Heart left ventricle (tissue), 16 donors: ENCODE results near the gene TMEM120B. TPM values are rescaled to one million over a fixed set of nuclear protein-coding genes. Genes with fewer than 3 reads are reported as not detected.
A peak's percentile ranks its signal among the peaks of the same experiment; 100 is the strongest.
"Not testable (repeated sequence)": the region's sequence is repeated elsewhere in the genome, so short reads cannot be mapped to it uniquely, and the experiment has no call there.

Experiments
- ATAC-seq, 4 donors: fragments of 200-7000 bp; cut with Tn5 transposase; one replicate each; pipeline ENCODE4 v1.9.1; 2020 to 2022; ENCODE audit warnings: moderate library complexity in 4 of 4, mild to moderate bottlenecking in 3 of 4, moderate number of reproducible peaks in 1 of 4
- DNase-seq, 5 donors: peaks; one replicate each; pipeline ENCODE4 v3.0.0-alpha.2; 2020
- H3K27ac ChIP-seq, 12 donors: fragments of 200-600 bp; sonication (generic) in 4 of 12; one replicate each; pipeline versions ENCODE4 v1.5.0 to v1.8.0; 2016 to 2022; ENCODE audit warnings: mild to moderate bottlenecking in 2 of 12
- H3K27me3 ChIP-seq, 9 donors: fragments of 200-600 bp; sonication (generic) in 2 of 9; one replicate each; pipeline versions ENCODE4 v1.5.1 to v1.8.0; 2016 to 2022; ENCODE audit warnings: mild to moderate bottlenecking in 3 of 9
- H3K36me3 ChIP-seq, 9 donors: fragments of 200-600 bp; sonication (generic) in 2 of 9; one replicate each; pipeline versions ENCODE4 v1.5.0 to v1.8.0; 2018 to 2022; ENCODE audit warnings: mild to moderate bottlenecking in 2 of 9
- H3K4me1 ChIP-seq, 12 donors: fragments of 200-600 bp; sonication (generic) in 4 of 12; one replicate each; pipeline versions ENCODE4 v1.5.0 to v1.8.0; 2016 to 2022; ENCODE audit warnings: mild to moderate bottlenecking in 3 of 12
- H3K4me3 ChIP-seq, 12 donors: fragments of 200-600 bp; sonication (generic) in 4 of 12; one replicate each; pipeline versions ENCODE4 v1.5.0 to v1.8.0; 2017 to 2022; ENCODE audit warnings: mild to moderate bottlenecking in 9 of 12, moderate library complexity in 4 of 12
- H3K9me3 ChIP-seq, 12 donors: fragments of 200-600 bp; sonication (generic) in 4 of 12; one replicate each; pipeline versions ENCODE4 v1.5.0 to v1.8.0; 2016 to 2022; ENCODE audit warnings: mild to moderate bottlenecking in 1 of 12
- CTCF ChIP-seq, 12 donors: fragments of 200-600 bp; sonication (generic) in 4 of 12; IDR thresholded peaks; one replicate each; pipeline versions ENCODE4 v1.5.0 to v1.8.0; 2018 to 2022; ENCODE audit warnings: antibody characterized with exemption in 12 of 12, mild to moderate bottlenecking in 5 of 12
- POLR2A ChIP-seq, 2 donors: fragments of 450-650 bp; IDR thresholded peaks; one replicate each; pipeline ENCODE4 v1.6.1; 2017; ENCODE audit warnings: antibody characterized with exemption in 2 of 2, mild to moderate bottlenecking in 2 of 2, moderate library complexity in 2 of 2
- WGBS, 4 donors: extraction: QIAGEN DNeasy Blood & Tissue Kit in 2 of 4; methylation state at CpG; one replicate each; pipeline versions ENCODE4 v1.1.5 to v1.1.7; 2013 to 2018; 5-methylcytosine and 5-hydroxymethylcytosine counted together
- intact Hi-C, 10 donors: fragments of 100-400 bp; cut with DNase I; formaldehyde crosslinking; loops; one replicate each; pipeline versions ENCODE4 v1.11.1 to v1.14.2; 2022
- polyA plus RNA-seq, 2 donors: library from polyadenylated mRNA; stranded (reverse); fragments of 200-250 nt; gene quantifications; one replicate each; pipeline ENCODE4 v1.2.3, GENCODE V29; 2013
- total RNA-seq, 9 donors: library from RNA; depleted of rRNA in 2 of 9; stranded (reverse); fragments of >200 nt in 2 of 9; fragmentation: NEBNext Ultra II Directional in 3 of 9; extraction: Animal tissue kit (Norgen Biotek cat#: 25700) in 3 of 9; gene quantifications; one replicate each; pipeline versions ENCODE4 v1.1.0 to v1.2.4, GENCODE V29; 2016 to 2023
- donor health status: ischemic (EF 13 %, LVEDD 7.1; RV severe dilation, severe dysfunction).
- donor health status: healthy with polysubstance abuse.
- donor health status: DM: no; HTN: yes; CAD: no.
- donor health status: DM: no; HTN: no; CAD: no.
- donor health status: ischemic (EF 25% LVEDD 6.9; RV normal size, moderate dysfunction).
- donor health status: ischemic (EF 25% LVEDD 5.7; RV mildly dilated, moderate dysfunction).
- donor health status: healthy.
- donor health status: DM: yes; HTN: yes; CAD: no.
- donor health status: ischemic (EF 35%, LVEDD 5.7; RV mildly dilated, moderate dysfunction).
- donor health status: nonischemic (EF 11% LVEDD 7.7; RV severe dilation, severe dysfunction).
- donor health status: DM: yes; HTN: yes; CAD: no.
- donor health status: PGD.
- donor health status: ischemic (EF 29% LVEDD 5.4; RV normal size, mild dysfunction).
- donor health status: nonischemic (EF 23%, LVEDD 6.1; RV moderate dilation, normal function).

Gene TMEM120B
- total and polyA plus RNA-seq, 11 donors = 5.8 to 13.2 (median 7.6) TPM

- H3K27ac ChIP-seq = no peak overlapping the region
- 96 to 97% (median 97%) methylated on average over 12 of the region's 12 CpGs for WGBS, 4 donors
- H3K4me3 ChIP-seq = no peak overlapping the region
- H3K4me1 ChIP-seq = peaks cover 0 to 26% (median 10%) of the 10 kb centered on the region in 12 donors
- H3K9me3 ChIP-seq = no peaks in the 10 kb centered on the region
- H3K27me3 ChIP-seq = no peaks in the 10 kb centered on the region
- TF ChIP-seq CTCF (IDR thresholded peaks at IDR 0.05) (no peak), POLR2A (IDR thresholded peaks at IDR 0.05) (no peak)
- DNase-seq = no peak
- H3K36me3 ChIP-seq = peaks cover 0 to 11% (median 0%) of the 10 kb centered on the region in 9 donors
- intact Hi-C loops = loop anchor here in 1 of 10 donors (5.0 kb wide), 1 partner anchor 40 kb away; the partner anchor contains the start of gene TMEM120B
- ATAC-seq = no peak
These were observed 39.3 kb downstream of the TMEM120B start for GRCh38 chr12:121751749-121752351.

- H3K9me3 ChIP-seq = no peaks in the 10 kb centered on the region
- H3K27me3 ChIP-seq = no peaks in the 10 kb centered on the region
- no peak overlapping the region for H3K4me3 ChIP-seq
- peaks cover 0 to 21% (median 10%) of the 10 kb centered on the region in 12 donors for H3K4me1 ChIP-seq
- DNase-seq = peak; percentile 68 to 87 (median 71)
- peak; percentile 83 to 92 (median 88) for ATAC-seq
- intact Hi-C loops = loop anchor here in 1 of 10 donors (5.0 kb wide), 1 partner anchor 42 kb away; the partner anchor contains the start of gene TMEM120B
- TF ChIP-seq POLR2A (IDR thresholded peaks at IDR 0.05) = no peak
- no peak for TF ChIP-seq CTCF (IDR thresholded peaks at IDR 0.05)
- H3K36me3 ChIP-seq = peaks cover 0 to 11% (median 0%) of the 10 kb centered on the region in 9 donors
- H3K27ac ChIP-seq = peak overlapping the region in 11 of 12 donors; percentile 41 to 86 (median 71)
- 44 to 60% (median 51%) methylated on average over 9 to 12 of the region's 12 CpGs for WGBS, 4 donors
These were observed 41.3 kb downstream of the TMEM120B start for GRCh38 chr12:121753844-121754264.

GRCh38 chr12:121754836-121755235 is 42.3 kb downstream of the TMEM120B start:
- intact Hi-C loops = loop anchor here in 1 of 10 donors (5.0 kb wide), 1 partner anchor 43 kb away; the partner anchor contains the start of gene TMEM120B
- Histone ChIP-seq H3K4me1 (peaks cover 0 to 19% (median 10%) of the 10 kb centered on the region in 12 donors), H3K4me3 (no peak overlapping the region), H3K9me3 (no peaks in the 10 kb centered on the region), H3K27ac (peak overlapping the region in 7 of 12 donors; percentile 41 to 80 (median 72)), H3K36me3 (peaks cover 0 to 11% (median 0%) of the 10 kb centered on the region in 9 donors), H3K27me3 (no peaks in the 10 kb centered on the region)
- no peak for ATAC-seq
- no peak for DNase-seq
- WGBS, 4 donors = 93 to 98% (median 94%) methylated on average over 11 of the region's 11 CpGs
- TF ChIP-seq POLR2A (IDR thresholded peaks at IDR 0.05) (no peak), CTCF (IDR thresholded peaks at IDR 0.05) (no peak)

- intact Hi-C loops = no loop called here
- no peak for DNase-seq
- TF ChIP-seq CTCF (IDR thresholded peaks at IDR 0.05) = no peak
- H3K27me3 ChIP-seq = no peaks in the 10 kb centered on the region
- 96 to 98% (median 97%) methylated on average over 3 of the region's 3 CpGs for WGBS, 4 donors
- no peak for ATAC-seq
- H3K4me1 ChIP-seq = peaks cover 0 to 19% (median 10%) of the 10 kb centered on the region in 12 donors
- H3K9me3 ChIP-seq = no peaks in the 10 kb centered on the region
- no peak overlapping the region for H3K27ac ChIP-seq
- no peak overlapping the region for H3K4me3 ChIP-seq
- H3K36me3 ChIP-seq = peaks cover 0 to 8% (median 0%) of the 10 kb centered on the region in 9 donors
These were observed 43.0 kb downstream of the TMEM120B start for GRCh38 chr12:121755591-121755990.

- H3K9me3 ChIP-seq, intact Hi-C loops, ATAC-seq, H3K27ac ChIP-seq, H3K27me3 ChIP-seq, DNase-seq, H3K4me3 ChIP-seq, H3K36me3 ChIP-seq: not testable (repeated sequence)
- peaks cover 0 to 30% (median 14%) of the 10 kb centered on the region in 12 donors for H3K4me1 ChIP-seq
- WGBS, 4 donors = 94 to 95% (median 95%) methylated on average over 17 to 22 of the region's 22 CpGs
These were observed 46.0 kb downstream of the TMEM120B start for GRCh38 chr12:121758536-121758935.
